HFF-Myc (cell line): ENCODE data around the gene MEOX2.

ENCODE experiments used
- DNase-seq: peaks from one replicate; pipeline ENCODE4 v3.0.0-alpha.2; 2011; ENCODE audit warnings: low read depth; ENCODE audit errors: extremely low read depth
- H3K4me3 ChIP-seq: replicated peaks from 2 replicates; pipeline ENCODE4 v1.5.1; 2011; ENCODE audit warnings: low read depth, mild to moderate bottlenecking, control low read depth, low read length
- CTCF ChIP-seq: IDR thresholded peaks from 2 replicates; pipeline ENCODE4 v1.5.1; 2012; ENCODE audit warnings: mild to moderate bottlenecking, low read depth, low read length, control low read depth; ENCODE audit errors: missing control alignments

MEOX2 gene

GRCh38 chr7:15561835-15562234, 124.6 kb downstream of the MEOX2 start, which contains the start of gene AGMO:
Gene AGMO (minus strand): TSS chr7:15562015.
- TF ChIP-seq CTCF = no peak
- no peak for DNase-seq
- no peak within 1 kb of the TSS for H3K4me3 ChIP-seq
